H1 (cell line): ENCODE results near the gene CLDN4. TPM values are rescaled to one million over a fixed set of nuclear protein-coding genes. Genes with fewer than 3 reads are reported as not detected.

Source experiments
- CTCF ChIA-PET: fragments of 300-600 bp; sonication (Branson Sonifier 250); formaldehyde crosslinking; loops from one replicate; lab custom pipeline; 2021; ENCODE audit not compliant: partially characterized antibody; lab: Charles Lee
- POLR2A ChIA-PET: fragments of 300-600 bp; sonication (Branson Sonifier 250); formaldehyde crosslinking; loops from one replicate; lab custom pipeline; 2021; ENCODE audit warnings: inconsistent platforms; ENCODE audit not compliant: partially characterized antibody; lab: Charles Lee
- DNase-seq, 2 experiments: peaks; one replicate each; pipeline versions ENCODE4 v3.0.0 to v3.0.0-alpha.2; 2010 to 2022; ENCODE audit warnings: low spot score in 2 of 2, low read depth in 1 of 2, mixed read lengths in 1 of 2
- FAIRE-seq: peaks from 2 replicates; lab custom pipeline; 2011; peaks lifted over from hg19 to GRCh38; lab: Jason Lieb, UNC
- H2AFZ ChIP-seq: 2 replicates; pipeline ENCODE4 v1.8.1; 2012; ENCODE audit warnings: low read length, inconsistent platforms
- H2AK5ac ChIP-seq: 2 replicates; pipeline ENCODE4 v1.6.1; 2013; ENCODE audit warnings: low read depth, low read length
- H2BK120ac ChIP-seq: replicated peaks from 2 replicates; pipeline ENCODE3; 2013; ENCODE audit warnings: low read depth, low read length, inconsistent platforms
- H2BK12ac ChIP-seq: 2 replicates; pipeline ENCODE4 v1.6.1; 2013; ENCODE audit warnings: low read depth, low read length
- H2BK15ac ChIP-seq: 2 replicates; pipeline ENCODE4 v1.6.1; 2013; ENCODE audit warnings: low read length
- H2BK20ac ChIP-seq: 2 replicates; pipeline ENCODE4 v1.6.1; 2013; ENCODE audit warnings: low read length
- H2BK5ac ChIP-seq: 2 replicates; pipeline ENCODE4 v1.6.1; 2013; ENCODE audit warnings: low read depth, low read length
- H3K14ac ChIP-seq: 2 replicates; pipeline ENCODE4 v1.6.1; 2013; ENCODE audit warnings: inconsistent platforms; ENCODE audit not compliant: insufficient read length
- H3K18ac ChIP-seq: 2 replicates; pipeline ENCODE4 v1.6.1; 2013; ENCODE audit warnings: low read length; ENCODE audit errors: extremely low read depth
- H3K23ac ChIP-seq: 2 replicates; pipeline ENCODE4 v1.6.1; 2013; ENCODE audit warnings: inconsistent platforms; ENCODE audit not compliant: insufficient read length
- H3K23me2 ChIP-seq: 2 replicates; pipeline ENCODE4 v1.6.1; 2013; ENCODE audit warnings: low read depth, low read length
- H3K27ac ChIP-seq: 2 replicates; pipeline ENCODE4 v1.6.1; 2011; ENCODE audit warnings: low read depth, low read length, inconsistent platforms
- H3K27me3 ChIP-seq, 4 experiments: replicated peaks in 1 of 4; 1 replicate in 1 of 4; 2 replicates in 3 of 4; pipeline versions ENCODE4 v1.6.1 to v1.8.1; 2011 to 2013; ENCODE audit warnings: low read length in 3 of 4, mild to moderate bottlenecking in 3 of 4, inconsistent platforms in 2 of 4, mixed read lengths in 2 of 4, moderate library complexity in 1 of 4; ENCODE audit not compliant: control insufficient read depth in 3 of 4, insufficient read depth in 3 of 4; ENCODE audit errors: extremely low read depth in 1 of 4
- H3K36me3 ChIP-seq, 4 experiments: 2 replicates each; pipeline versions ENCODE4 v1.6.1 to v1.8.1; 2011 to 2013; ENCODE audit warnings: mild to moderate bottlenecking in 4 of 4, low read length in 3 of 4, moderate library complexity in 2 of 4, control low read depth in 1 of 4, inconsistent platforms in 1 of 4; ENCODE audit not compliant: insufficient read depth in 4 of 4, control insufficient read depth in 2 of 4
- H3K4ac ChIP-seq: replicated peaks from 2 replicates; pipeline ENCODE3; 2013; ENCODE audit warnings: low read length, low read depth, mixed read lengths, inconsistent platforms; ENCODE audit not compliant: insufficient read length
- H3K4me1 ChIP-seq, 4 experiments: replicated peaks in 1 of 4; 1 replicate in 1 of 4; 2 replicates in 3 of 4; pipeline versions ENCODE4 v1.6.1 to v1.8.1; 2011 to 2013; ENCODE audit warnings: low read length in 3 of 4, inconsistent platforms in 2 of 4, mixed read lengths in 1 of 4; ENCODE audit not compliant: insufficient read depth in 4 of 4, control insufficient read depth in 3 of 4
- H3K4me2 ChIP-seq, 2 experiments: 2 replicates each; pipeline versions ENCODE4 v1.6.1 to v1.8.1; 2011 to 2013; ENCODE audit warnings: low read depth in 2 of 2, low read length in 2 of 2, control low read depth in 1 of 2, inconsistent platforms in 1 of 2, mild to moderate bottlenecking in 1 of 2; ENCODE audit not compliant: insufficient read depth in 1 of 2
- H3K4me3 ChIP-seq, 4 experiments: fragments of 200-600, 300-600 bp in 1 of 4; sonication (generic), shearing (Covaris generic), sonication (Bioruptor Twin) in 1 of 4; 2 replicates each; pipeline versions ENCODE4 v1.5.1 to v1.8.1; 2011 to 2016; ENCODE audit warnings: low read length in 4 of 4, low read depth in 3 of 4, control low read depth in 2 of 4, inconsistent platforms in 2 of 4, mild to moderate bottlenecking in 2 of 4, mixed read lengths in 1 of 4, moderate library complexity in 1 of 4; ENCODE audit not compliant: insufficient read depth in 2 of 4; ENCODE audit errors: extremely low read depth in 1 of 4
- H3K56ac ChIP-seq: replicated peaks from 2 replicates; pipeline ENCODE3; 2013; ENCODE audit warnings: low read depth, mild to moderate bottlenecking, mixed read lengths, low read length, inconsistent platforms; ENCODE audit not compliant: insufficient read length
- H3K79me1 ChIP-seq: 2 replicates; pipeline ENCODE4 v1.6.1; 2013; ENCODE audit warnings: low read depth, low read length, control low read depth
- H3K79me2 ChIP-seq, 2 experiments: 2 replicates each; pipeline versions ENCODE4 v1.6.1 to v1.8.1; 2012 to 2013; ENCODE audit warnings: low read length in 2 of 2, mild to moderate bottlenecking in 2 of 2, inconsistent platforms in 1 of 2; ENCODE audit not compliant: insufficient read depth in 2 of 2, control insufficient read depth in 1 of 2
- H3K9ac ChIP-seq, 4 experiments: replicated peaks in 1 of 4; 1 replicate in 1 of 4; 2 replicates in 3 of 4; pipeline versions ENCODE4 v1.6.1 to v1.8.1; 2011 to 2013; ENCODE audit warnings: low read depth in 3 of 4, low read length in 3 of 4, control low read depth in 2 of 4, mild to moderate bottlenecking in 2 of 4, moderate library complexity in 2 of 4, inconsistent platforms in 1 of 4; ENCODE audit errors: extremely low read depth in 1 of 4
- H3K9me3 ChIP-seq, 2 experiments: 2 replicates each; pipeline versions ENCODE4 v1.6.1 to v1.8.1; 2012 to 2013; ENCODE audit warnings: mild to moderate bottlenecking in 2 of 2, moderate library complexity in 2 of 2, control low read depth in 1 of 2, inconsistent platforms in 1 of 2, low read depth in 1 of 2, low read length in 1 of 2, mixed read lengths in 1 of 2; ENCODE audit not compliant: insufficient read depth in 2 of 2
- H4K20me1 ChIP-seq, 2 experiments: replicated peaks in 1 of 2; 2 replicates each; pipeline versions ENCODE3 to v1.8.1; 2011 to 2013; ENCODE audit warnings: inconsistent platforms in 2 of 2, low read length in 2 of 2, mild to moderate bottlenecking in 1 of 2; ENCODE audit not compliant: insufficient read depth in 2 of 2, control insufficient read depth in 1 of 2
- H4K5ac ChIP-seq: 2 replicates; pipeline ENCODE4 v1.6.1; 2013; ENCODE audit warnings: low read length, low read depth, mixed read lengths, inconsistent platforms; ENCODE audit not compliant: insufficient read length
- H4K8ac ChIP-seq: 2 replicates; pipeline ENCODE4 v1.8.0; 2013; ENCODE audit warnings: mild to moderate bottlenecking, moderate library complexity, low read length, inconsistent platforms; ENCODE audit not compliant: insufficient read depth; ENCODE audit errors: extremely low read depth
- H4K91ac ChIP-seq: replicated peaks from 2 replicates; pipeline ENCODE3; 2013; ENCODE audit warnings: low read length, mixed read lengths, inconsistent platforms; ENCODE audit not compliant: insufficient read length
- NANOG ChIP-seq: IDR thresholded peaks from 2 replicates; pipeline ENCODE4 v1.6.1; 2011; ENCODE audit warnings: low read length, low read depth, mild to moderate bottlenecking, inconsistent platforms; ENCODE audit not compliant: insufficient read depth, poor library complexity, severe bottlenecking
- WGBS, 2 experiments: shearing (Covaris generic) in 1 of 2; methylation state at CpG; one replicate each; pipeline versions ENCODE4 v1.1.6 to v1.1.7; 2013 to 2015; ENCODE audit warnings: low lambda C conversion rate in 2 of 2, mixed read lengths in 2 of 2, inconsistent platforms in 1 of 2, low coverage in 1 of 2, missing lambda C conversion rate in 1 of 2; ENCODE audit not compliant: insufficient replicate concordance in 2 of 2, insufficient coverage in 1 of 2, insufficient read length in 1 of 2; ENCODE audit errors: extremely low coverage in 1 of 2, missing lambda C conversion rate in 1 of 2; 5-methylcytosine and 5-hydroxymethylcytosine counted together
- polyA plus RNA-seq, 7 experiments: library from polyadenylated mRNA; depleted of rRNA in 3 of 7; stranded (reverse) in 5 of 7; unstranded in 2 of 7; fragments of >200 nt in 5 of 7; fragments of 200-250 nt in 2 of 7; gene quantifications; 1 replicate in 5 of 7; 2 replicates in 1 of 7; 4 replicates in 1 of 7; pipeline versions ENCODE4 v1.2.1 to v1.2.3, GENCODE V29; 2011 to 2013; ENCODE audit warnings: missing spikeins in 2 of 7, mixed read lengths in 2 of 7
- total RNA-seq: library from RNA; stranded (reverse); fragmentation: NEBNext Ultra II Directional; extraction: Animal tissue kit (Norgen Biotek cat#: 25700); gene quantifications from 2 replicates; pipeline ENCODE4 v1.2.1, GENCODE V29; 2021
- TF ChIP-seq, protein P1 (sequence below): IDR thresholded peaks from 2 replicates; pipeline ENCODE4 v1.6.1; 2012; ENCODE audit warnings: inconsistent platforms

The CLDN4 gene
- total and polyA plus RNA-seq, 2 of the 8 experiments (the other 6 are each of a cell fraction or from before 2014, with no cell fraction given) = 28.0 to 69.3 TPM

DNA sequence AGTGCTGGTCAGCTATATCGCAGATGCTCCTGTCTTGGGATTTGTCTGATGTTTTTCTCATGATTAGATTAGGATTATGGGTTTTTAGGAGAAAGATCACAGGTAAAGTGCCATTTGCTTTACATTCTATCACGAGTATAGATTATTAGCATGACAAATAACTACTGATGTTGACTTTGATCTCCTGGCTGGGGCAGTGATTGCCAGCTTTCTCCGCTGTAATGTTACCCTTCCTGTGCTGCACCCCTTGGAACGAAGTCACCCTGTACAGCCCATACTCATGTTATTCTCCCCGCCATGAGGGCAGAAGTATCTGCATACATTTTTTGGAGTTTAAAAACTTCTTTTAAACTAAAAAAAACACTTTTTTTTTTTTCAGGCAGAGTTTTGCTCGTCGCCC is 10.8 kb upstream of the CLDN4 start:
- Histone ChIP-seq H3K27ac (no peak overlapping the region), H4K5ac (no peak overlapping the region), H2BK15ac (peak overlapping the region; percentile 81; the same call in 1 of the 2 replicates), H3K4me1 (no peaks in the 10 kb centered on the region; a peak in 3 of 7 replicates), H3K18ac (no peak overlapping the region), H3K27me3 (peaks cover 0 to 5% (median 0%) of the 10 kb centered on the region in 4 experiments; a peak in 1 of 7 replicates), H4K8ac (no peak overlapping the region; the same call in 1 of the 2 replicates), H2BK5ac (no peak overlapping the region), H3K23me2 (no peaks in the 10 kb centered on the region), H3K79me2 (no peaks in the 10 kb centered on the region), H2AK5ac (no peak overlapping the region)
- CTCF ChIA-PET = interaction anchor here (0.9 to 1.6 kb wide), 4 partner anchors 8 to 20 kb away, joined by 4 to 7 read pairs (median 6); no protein-coding TSS in a partner anchor
- FAIRE-seq = no peak
- WGBS, 2 experiments = 81% methylated on average over 7 of the region's 7 CpGs; no CpG with 5 or more reads in 1 of the 2 experiments
- TF ChIP-seq, protein P1, sequence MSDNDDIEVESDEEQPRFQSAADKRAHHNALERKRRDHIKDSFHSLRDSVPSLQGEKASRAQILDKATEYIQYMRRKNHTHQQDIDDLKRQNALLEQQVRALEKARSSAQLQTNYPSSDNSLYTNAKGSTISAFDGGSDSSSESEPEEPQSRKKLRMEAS = no peak
- TF ChIP-seq NANOG = peak; percentile 56
- TF ChIP-seq, all 59 proteins: peak for 1
- Histone ChIP-seq H3K9ac (no peak overlapping the region), H2AFZ (no peak overlapping the region), H3K36me3 (no peaks in the 10 kb centered on the region), H3K79me1 (no peaks in the 10 kb centered on the region), H3K4me3 (no peak overlapping the region), H3K4ac (no peak overlapping the region), H3K14ac (no peak overlapping the region), H3K23ac (no peak overlapping the region), H3K56ac (no peak overlapping the region), H2BK120ac (no peak overlapping the region), H2BK20ac (no peak overlapping the region), H2BK12ac (no peak overlapping the region), H4K91ac (no peak overlapping the region), H3K9me3 (no peaks in the 10 kb centered on the region), H4K20me1 (no peaks in the 10 kb centered on the region), H3K4me2 (no peak overlapping the region)
- POLR2A ChIA-PET = interaction anchor here (0.7 to 1.8 kb wide), 5 partner anchors 8 to 432 kb away, joined by 3 to 8 read pairs (median 4); no protein-coding TSS in a partner anchor
- DNase-seq = no peak
